SU-DHL-6 (cell line): ENCODE results near the gene SEMA3D.

Source experiments
- H2AFZ ChIP-seq: fragments of 200-600 bp; sonication (generic); 2 replicates; pipeline ENCODE4 v1.6.1; 2014; ENCODE audit warnings: low read depth, mild to moderate bottlenecking, moderate library complexity, mixed read lengths, antibody characterized with exemption, low read length; ENCODE audit not compliant: severe bottlenecking
- H3F3A ChIP-seq: fragments of 200-600 bp; shearing (Covaris generic); 2 replicates; pipeline ENCODE4 v1.6.0; 2016; ENCODE audit warnings: antibody characterized with exemption, mild to moderate bottlenecking; ENCODE audit not compliant: insufficient read depth
- H3K27ac ChIP-seq: fragments of 200-600 bp; sonication (generic); 2 replicates; pipeline ENCODE4 v1.5.1; 2016; ENCODE audit warnings: low read depth, mild to moderate bottlenecking, low read length, moderate library complexity, mixed read lengths
- H3K27me3 ChIP-seq: fragments of 200-600 bp; sonication (generic), shearing (Covaris generic); 2 replicates; pipeline ENCODE4 v1.6.0; 2014; ENCODE audit warnings: mild to moderate bottlenecking, low read length
- H3K36me3 ChIP-seq: fragments of 200-600 bp; sonication (generic); 2 replicates; pipeline ENCODE4 v1.6.1; 2014; ENCODE audit warnings: mild to moderate bottlenecking, low read length, mixed read lengths
- H3K4me2 ChIP-seq: fragments of 300-600, 200-600 bp; shearing (Covaris generic), sonication (generic); 2 replicates; pipeline ENCODE4 v1.6.0; 2014; ENCODE audit warnings: low read length, low read depth, mild to moderate bottlenecking; ENCODE audit not compliant: poor library complexity, severe bottlenecking
- H3K4me3 ChIP-seq: fragments of 200-600 bp; sonication (generic); 2 replicates; pipeline ENCODE4 v1.5.1; 2014; ENCODE audit warnings: antibody characterized with exemption, low read length, mild to moderate bottlenecking, mixed read lengths; ENCODE audit not compliant: insufficient read depth, poor library complexity, severe bottlenecking
- H3K79me2 ChIP-seq: fragments of 200-600 bp; sonication (generic); 2 replicates; pipeline ENCODE4 v1.6.1; 2014; ENCODE audit warnings: mild to moderate bottlenecking, low read length, moderate library complexity; ENCODE audit not compliant: insufficient read depth
- H3K9ac ChIP-seq: fragments of 200-600 bp; sonication (generic); 2 replicates; pipeline ENCODE4 v1.7.0; 2014; ENCODE audit warnings: mild to moderate bottlenecking, low read length
- H3K9me2 ChIP-seq: fragments of 200-600 bp; sonication (generic); replicated peaks from 2 replicates; pipeline ENCODE4 v1.6.1; 2014; ENCODE audit warnings: low read length; ENCODE audit not compliant: insufficient read depth
- H3K9me3 ChIP-seq: fragments of 200-600 bp; sonication (generic); 2 replicates; pipeline ENCODE4 v1.6.1; 2014; ENCODE audit warnings: low read length, mixed read lengths; ENCODE audit not compliant: insufficient read depth
- H4K20me1 ChIP-seq: fragments of 200-600 bp; sonication (generic); 2 replicates; pipeline ENCODE4 v1.6.1; 2014; ENCODE audit warnings: low read depth, mild to moderate bottlenecking, antibody characterized with exemption, low read length, moderate library complexity, mixed read lengths
- EZH2phosphoT487 ChIP-seq: fragments of 200-600 bp; sonication (generic), shearing (Covaris generic); conservative IDR thresholded peaks from 2 replicates; pipeline ENCODE4 v1.6.1; 2018; ENCODE audit warnings: mild to moderate bottlenecking, antibody characterized with exemption, low read length, moderate library complexity, mixed read lengths
- TF ChIP-seq, protein P1 (sequence below): fragments of 200-600 bp; sonication (generic); IDR thresholded peaks from one replicate; pipeline ENCODE4 v1.5.1; 2017; ENCODE audit warnings: antibody characterized with exemption, mild to moderate bottlenecking, low read length, moderate library complexity; ENCODE audit not compliant: insufficient read depth, poor library complexity, severe bottlenecking

Gene SEMA3D

DNA sequence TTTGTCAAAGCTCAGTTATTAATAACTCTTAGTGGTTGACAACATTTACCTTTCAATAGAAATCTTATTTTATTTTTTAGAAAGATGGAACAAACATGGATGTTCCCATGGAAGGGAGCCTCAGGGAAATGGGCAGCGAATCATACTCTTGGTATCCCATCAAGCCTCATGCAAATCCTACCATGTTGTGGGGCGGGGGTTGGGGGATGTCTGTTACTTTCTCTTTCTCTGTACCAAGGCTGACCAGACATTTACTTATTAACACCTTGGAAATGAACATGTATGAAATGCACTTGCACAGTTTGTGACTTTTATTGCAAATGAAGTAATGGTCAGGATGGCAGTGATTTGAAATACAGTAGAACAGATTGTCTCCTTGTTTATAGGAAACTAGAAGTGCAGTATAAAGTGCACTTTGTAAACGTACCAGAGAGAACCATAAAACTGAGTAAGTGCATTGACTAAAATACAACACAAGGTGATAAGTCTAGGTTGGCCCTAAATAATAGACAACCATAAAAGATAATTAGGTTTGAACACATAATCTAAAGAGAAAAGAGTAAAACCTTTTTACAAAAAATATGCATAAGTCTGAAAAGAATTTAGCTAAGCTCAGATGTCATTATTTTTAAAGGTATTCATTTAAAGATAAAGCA lies 32.4 kb downstream of the SEMA3D start:
- no peaks in the 10 kb centered on the region; the same call in 1 of the 2 replicates for H4K20me1 ChIP-seq
- TF ChIP-seq, protein P1, sequence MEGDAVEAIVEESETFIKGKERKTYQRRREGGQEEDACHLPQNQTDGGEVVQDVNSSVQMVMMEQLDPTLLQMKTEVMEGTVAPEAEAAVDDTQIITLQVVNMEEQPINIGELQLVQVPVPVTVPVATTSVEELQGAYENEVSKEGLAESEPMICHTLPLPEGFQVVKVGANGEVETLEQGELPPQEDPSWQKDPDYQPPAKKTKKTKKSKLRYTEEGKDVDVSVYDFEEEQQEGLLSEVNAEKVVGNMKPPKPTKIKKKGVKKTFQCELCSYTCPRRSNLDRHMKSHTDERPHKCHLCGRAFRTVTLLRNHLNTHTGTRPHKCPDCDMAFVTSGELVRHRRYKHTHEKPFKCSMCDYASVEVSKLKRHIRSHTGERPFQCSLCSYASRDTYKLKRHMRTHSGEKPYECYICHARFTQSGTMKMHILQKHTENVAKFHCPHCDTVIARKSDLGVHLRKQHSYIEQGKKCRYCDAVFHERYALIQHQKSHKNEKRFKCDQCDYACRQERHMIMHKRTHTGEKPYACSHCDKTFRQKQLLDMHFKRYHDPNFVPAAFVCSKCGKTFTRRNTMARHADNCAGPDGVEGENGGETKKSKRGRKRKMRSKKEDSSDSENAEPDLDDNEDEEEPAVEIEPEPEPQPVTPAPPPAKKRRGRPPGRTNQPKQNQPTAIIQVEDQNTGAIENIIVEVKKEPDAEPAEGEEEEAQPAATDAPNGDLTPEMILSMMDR, result no peak
- TF ChIP-seq EZH2phosphoT487, result no peak
- no peaks in the 10 kb centered on the region for H3K9me2 ChIP-seq
- H3K9me3 ChIP-seq, result no peaks in the 10 kb centered on the region
- H3K27me3 ChIP-seq, result no peaks in the 10 kb centered on the region
- H3K4me3 ChIP-seq, result no peak overlapping the region
- no peak overlapping the region for H2AFZ ChIP-seq
- H3F3A ChIP-seq, result no peaks in the 10 kb centered on the region
- no peak overlapping the region for H3K9ac ChIP-seq
- H3K36me3 ChIP-seq, result no peaks in the 10 kb centered on the region
- no peak overlapping the region for H3K4me2 ChIP-seq
- no peaks in the 10 kb centered on the region for H3K79me2 ChIP-seq
- H3K27ac ChIP-seq, result no peak overlapping the region

DNA sequence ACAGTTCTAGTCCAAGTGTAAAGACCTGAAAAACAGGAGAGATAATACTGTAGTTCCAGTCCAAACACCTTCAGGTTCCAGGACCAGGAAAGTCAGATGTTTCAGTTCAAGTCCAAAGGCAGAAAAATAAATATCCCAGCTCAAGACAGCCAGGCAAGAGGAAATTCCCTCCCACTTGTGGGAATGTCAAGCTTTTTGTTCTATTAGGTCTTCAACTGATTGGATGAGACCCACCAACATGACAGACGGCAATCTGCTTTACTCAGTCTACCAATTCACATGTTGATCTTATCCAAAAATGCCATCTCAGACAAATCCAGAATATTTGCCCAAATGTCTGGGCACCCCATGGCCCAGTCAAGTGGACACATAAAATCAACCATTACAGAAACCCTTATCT lies 33.1 kb downstream of the SEMA3D start:
- Histone ChIP-seq H3K9me2 (no peaks in the 10 kb centered on the region), H3K79me2 (no peaks in the 10 kb centered on the region), H3K9ac (no peak overlapping the region), H3K36me3 (no peaks in the 10 kb centered on the region), H3K27ac (no peak overlapping the region), H3K4me3 (no peak overlapping the region), H4K20me1 (no peaks in the 10 kb centered on the region; the same call in 1 of the 2 replicates), H3K27me3 (no peaks in the 10 kb centered on the region), H3F3A (no peaks in the 10 kb centered on the region), H3K9me3 (no peaks in the 10 kb centered on the region), H2AFZ (no peak overlapping the region), H3K4me2 (no peak overlapping the region)
- TF ChIP-seq EZH2phosphoT487, result no peak
- TF ChIP-seq, protein P1, result no peak

DNA sequence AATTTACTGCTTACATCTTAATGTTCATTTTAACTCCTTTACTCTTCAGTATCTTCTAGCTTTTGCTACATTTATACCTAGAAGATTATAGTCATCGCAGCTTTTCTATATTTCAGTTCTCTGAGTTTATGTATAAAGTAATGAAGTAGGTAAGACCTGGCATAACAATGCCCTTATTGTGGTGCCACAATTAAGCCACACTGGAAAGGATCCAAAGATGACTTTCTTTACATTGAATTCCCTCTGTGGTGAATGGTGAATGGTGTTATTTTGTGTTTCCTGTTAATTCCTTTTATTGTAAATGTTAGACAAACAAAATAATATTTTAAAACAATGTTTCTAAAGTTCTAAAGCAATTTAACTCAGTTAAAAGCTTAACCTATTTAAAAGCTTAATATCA lies 36.2 kb downstream of the SEMA3D start:
- no peak for TF ChIP-seq EZH2phosphoT487
- TF ChIP-seq, protein P1, result no peak
- no peaks in the 10 kb centered on the region; the same call in 1 of the 2 replicates for H4K20me1 ChIP-seq
- H3K27ac ChIP-seq, result no peak overlapping the region
- no peaks in the 10 kb centered on the region for H3K27me3 ChIP-seq
- no peaks in the 10 kb centered on the region for H3K9me2 ChIP-seq
- no peak overlapping the region for H3K4me3 ChIP-seq
- no peak overlapping the region for H3K4me2 ChIP-seq
- no peaks in the 10 kb centered on the region for H3K36me3 ChIP-seq
- H3K9me3 ChIP-seq, result no peaks in the 10 kb centered on the region
- H3K9ac ChIP-seq, result no peak overlapping the region
- no peaks in the 10 kb centered on the region for H3K79me2 ChIP-seq
- H2AFZ ChIP-seq, result no peak overlapping the region
- no peaks in the 10 kb centered on the region for H3F3A ChIP-seq
